ENCODE data around the gene SLC2A13.
"Not testable (repeated sequence)": the region's sequence is repeated elsewhere in the genome, so short reads cannot be mapped to it uniquely, and the experiment has no call there.

Gene SLC2A13

GRCh38 chr12:40034156-40034555 is 71.7 kb downstream of the SLC2A13 start:
- DNase-seq: no peak

- no peak for DNase-seq
These were observed 72.6 kb downstream of the SLC2A13 start for GRCh38 chr12:40033242-40033630.

- no peak for DNase-seq
These were observed 73.2 kb downstream of the SLC2A13 start for GRCh38 chr12:40032433-40033241.

- DNase-seq: no peak
These were observed 73.9 kb downstream of the SLC2A13 start for GRCh38 chr12:40031965-40032364.

GRCh38 chr12:40030970-40031369 is 74.9 kb downstream of the SLC2A13 start:
- not testable (repeated sequence) for DNase-seq

- no peak for DNase-seq
These were observed 77.6 kb downstream of the SLC2A13 start for GRCh38 chr12:40028296-40028695.

- no peak for DNase-seq
These were observed 83.0 kb downstream of the SLC2A13 start for GRCh38 chr12:40022850-40023249.

- no peak for DNase-seq
These were observed 85.6 kb downstream of the SLC2A13 start for GRCh38 chr12:40020261-40020691.

GRCh38 chr12:40017488-40017887 is 88.4 kb downstream of the SLC2A13 start:
- DNase-seq: no peak

- DNase-seq: no peak
These were observed 88.9 kb downstream of the SLC2A13 start for GRCh38 chr12:40016980-40017379.

GRCh38 chr12:40015881-40016280 is 90.0 kb downstream of the SLC2A13 start:
- no peak for DNase-seq

GRCh38 chr12:40015345-40015744 is 90.5 kb downstream of the SLC2A13 start:
- DNase-seq: no peak

- no peak for DNase-seq
These were observed 92.0 kb downstream of the SLC2A13 start for GRCh38 chr12:40013847-40014246.

- DNase-seq: no peak
These were observed 92.6 kb downstream of the SLC2A13 start for GRCh38 chr12:40013292-40013691.

- DNase-seq: no peak
These were observed 93.2 kb downstream of the SLC2A13 start for GRCh38 chr12:40012711-40013110.

GRCh38 chr12:40011775-40012129 is 94.1 kb downstream of the SLC2A13 start:
- DNase-seq: no peak

GRCh38 chr12:40010899-40011774 is 94.7 kb downstream of the SLC2A13 start:
- peak; percentile 59 for DNase-seq

GRCh38 chr12:40002178-40003169 is 103.4 kb downstream of the SLC2A13 start:
- no peak for DNase-seq

GRCh38 chr12:40001406-40001805 is 104.5 kb downstream of the SLC2A13 start:
- DNase-seq: no peak

GRCh38 chr12:40000884-40001283 is 105.0 kb downstream of the SLC2A13 start:
- DNase-seq: no peak

- no peak for DNase-seq
These were observed 112.6 kb downstream of the SLC2A13 start for GRCh38 chr12:39993268-39993667.

Measured in KG1 (cell line).